Ovary (tissue), 3 donors: ENCODE data around the gene TCF7.

Source experiments
- EP300 ChIP-seq: sonication (generic); formaldehyde crosslinking; IDR thresholded peaks from one replicate; pipeline ENCODE4 v1.6.1; 2017; ENCODE audit warnings: antibody characterized with exemption
- POLR2A ChIP-seq: fragments of 450-650 bp; IDR thresholded peaks from one replicate; pipeline ENCODE4 v1.6.1; 2017; ENCODE audit warnings: antibody characterized with exemption, mild to moderate bottlenecking, moderate library complexity
- TF ChIP-seq, protein P1 (sequence below), 3 donors: fragments of 450-650 bp in 2 of 3; fragments of 200-600 bp in 1 of 3; IDR thresholded peaks; one replicate each; pipeline versions ENCODE4 v1.5.1 to v1.8.0; 2016 to 2022; ENCODE audit warnings: antibody characterized with exemption in 3 of 3, mild to moderate bottlenecking in 1 of 3
- donor health status: DM: no; HTN: no; CAD: no.

DNA sequence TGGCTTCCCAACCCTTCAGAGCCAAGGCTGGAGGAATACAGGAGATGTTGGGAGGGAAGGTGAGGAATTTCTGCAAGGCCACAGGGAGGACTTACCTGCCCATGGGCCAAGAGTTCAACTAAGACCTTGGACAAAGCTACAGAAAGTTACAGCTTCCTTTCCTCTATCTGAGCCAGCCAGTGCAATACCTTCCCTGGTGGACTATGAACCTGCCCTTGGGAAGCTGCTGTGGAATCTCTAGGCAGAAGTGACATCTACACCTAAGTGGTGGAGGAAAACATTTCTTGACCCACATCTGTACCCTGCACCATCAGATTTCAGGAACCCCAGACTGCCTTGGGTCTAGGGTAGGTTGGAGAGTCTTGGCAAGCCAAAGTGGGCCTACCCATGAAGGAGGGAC, 69.0 kb downstream of the TCF7 start:
- TF ChIP-seq POLR2A = no peak
- TF ChIP-seq, protein P1, sequence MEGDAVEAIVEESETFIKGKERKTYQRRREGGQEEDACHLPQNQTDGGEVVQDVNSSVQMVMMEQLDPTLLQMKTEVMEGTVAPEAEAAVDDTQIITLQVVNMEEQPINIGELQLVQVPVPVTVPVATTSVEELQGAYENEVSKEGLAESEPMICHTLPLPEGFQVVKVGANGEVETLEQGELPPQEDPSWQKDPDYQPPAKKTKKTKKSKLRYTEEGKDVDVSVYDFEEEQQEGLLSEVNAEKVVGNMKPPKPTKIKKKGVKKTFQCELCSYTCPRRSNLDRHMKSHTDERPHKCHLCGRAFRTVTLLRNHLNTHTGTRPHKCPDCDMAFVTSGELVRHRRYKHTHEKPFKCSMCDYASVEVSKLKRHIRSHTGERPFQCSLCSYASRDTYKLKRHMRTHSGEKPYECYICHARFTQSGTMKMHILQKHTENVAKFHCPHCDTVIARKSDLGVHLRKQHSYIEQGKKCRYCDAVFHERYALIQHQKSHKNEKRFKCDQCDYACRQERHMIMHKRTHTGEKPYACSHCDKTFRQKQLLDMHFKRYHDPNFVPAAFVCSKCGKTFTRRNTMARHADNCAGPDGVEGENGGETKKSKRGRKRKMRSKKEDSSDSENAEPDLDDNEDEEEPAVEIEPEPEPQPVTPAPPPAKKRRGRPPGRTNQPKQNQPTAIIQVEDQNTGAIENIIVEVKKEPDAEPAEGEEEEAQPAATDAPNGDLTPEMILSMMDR (IDR thresholded peaks at IDR 0.05) = no peak
- no peak for TF ChIP-seq EP300
